GM12878 (cell line): Measurements from ENCODE around the gene PIGBOS1. TPM values are rescaled to one million over a fixed set of nuclear protein-coding genes. Genes with fewer than 3 reads are reported as not detected.

Experiments
- ATF2 ChIP-seq: IDR thresholded peaks from 2 replicates; pipeline ENCODE4 v1.6.1; 2012; ENCODE audit warnings: low read length, inconsistent platforms
- CTCF ChIP-seq, 3 experiments: IDR thresholded peaks in 2 of 3; conservative IDR thresholded peaks in 1 of 3; 2 replicates each; pipeline ENCODE4 v1.5.1; 2011; ENCODE audit warnings: low read depth in 3 of 3, low read length in 3 of 3, mild to moderate bottlenecking in 3 of 3, control low read depth in 2 of 3, moderate library complexity in 2 of 3, inconsistent platforms in 1 of 3, mixed read lengths in 1 of 3; ENCODE audit not compliant: control insufficient read depth in 2 of 3, insufficient read depth in 1 of 3; ENCODE audit errors: extremely low read depth in 1 of 3
- E2F8 ChIP-seq: fragments of 450-650 bp; IDR thresholded peaks from 2 replicates; pipeline ENCODE4 v1.6.1; 2018; ENCODE audit warnings: mild to moderate bottlenecking, low read depth, moderate library complexity; ENCODE audit not compliant: partially characterized antibody
- MEF2A ChIP-seq: IDR thresholded peaks from 2 replicates; pipeline ENCODE4 v1.6.1; 2011; ENCODE audit warnings: low read depth, mild to moderate bottlenecking, low read length, moderate library complexity; ENCODE audit not compliant: insufficient read depth
- PAX5 ChIP-seq: IDR thresholded peaks from 2 replicates; pipeline ENCODE4 v1.6.1; 2011; ENCODE audit warnings: low read depth, low read length, borderline replicate concordance
- SUPT20H ChIP-seq: IDR thresholded peaks from 2 replicates; pipeline ENCODE4 v1.6.1; 2011; ENCODE audit warnings: low read depth, mild to moderate bottlenecking, low read length, moderate library complexity, borderline replicate concordance; ENCODE audit not compliant: control insufficient read depth
- TAF1 ChIP-seq: IDR thresholded peaks from 2 replicates; pipeline ENCODE4 v1.6.1; 2011; ENCODE audit warnings: mild to moderate bottlenecking, low read depth, low read length, borderline replicate concordance
- ZNF207 ChIP-seq: fragments of 450-650 bp; IDR thresholded peaks from 2 replicates; pipeline ENCODE4 v1.6.1; 2014; ENCODE audit warnings: antibody characterized with exemption, mild to moderate bottlenecking, borderline replicate concordance
- polyA plus RNA-seq, 11 experiments: library from polyadenylated mRNA; depleted of rRNA in 4 of 11; unstranded in 6 of 11; stranded (reverse) in 5 of 11; fragments of >200 nt; fragmentation: Nextera tagmentation in 4 of 11; fragmentation: Illumina TruSeq in 1 of 11; extraction: Ambion mirVana in 4 of 11; extraction: Trizol in 1 of 11; gene quantifications; 1 replicate in 1 of 11; 2 replicates in 10 of 11; pipeline versions ENCODE4 v1.2.1 to v1.2.3, GENCODE V29; 2011 to 2016; ENCODE audit warnings: inconsistent platforms in 2 of 11, missing spikeins in 2 of 11, low read depth in 1 of 11
- total RNA-seq, 4 experiments: library from RNA; depleted of rRNA in 3 of 4; stranded (reverse); fragments of >200 nt in 3 of 4; fragmentation: Illumina TruSeq in 1 of 4; extraction: Trizol in 1 of 4; gene quantifications; 2 replicates each; pipeline versions ENCODE4 v1.2.1 to v1.2.3, GENCODE V29; 2013 to 2021
- TF ChIP-seq, protein P1 (sequence below): fragments of 450-650 bp; IDR thresholded peaks from 2 replicates; pipeline ENCODE4 v1.6.1; 2017; ENCODE audit warnings: mild to moderate bottlenecking, low read depth, inconsistent platforms; ENCODE audit not compliant: poor library complexity, severe bottlenecking

Gene PIGBOS1
- total and polyA plus RNA-seq, 10 of the 15 experiments (the other 5 are each of a cell fraction or from before 2014, with no cell fraction given) = 7.1 to 24.7 (median 10.2) TPM

- TF ChIP-seq TAF1 = no peak
- TF ChIP-seq, protein P1, sequence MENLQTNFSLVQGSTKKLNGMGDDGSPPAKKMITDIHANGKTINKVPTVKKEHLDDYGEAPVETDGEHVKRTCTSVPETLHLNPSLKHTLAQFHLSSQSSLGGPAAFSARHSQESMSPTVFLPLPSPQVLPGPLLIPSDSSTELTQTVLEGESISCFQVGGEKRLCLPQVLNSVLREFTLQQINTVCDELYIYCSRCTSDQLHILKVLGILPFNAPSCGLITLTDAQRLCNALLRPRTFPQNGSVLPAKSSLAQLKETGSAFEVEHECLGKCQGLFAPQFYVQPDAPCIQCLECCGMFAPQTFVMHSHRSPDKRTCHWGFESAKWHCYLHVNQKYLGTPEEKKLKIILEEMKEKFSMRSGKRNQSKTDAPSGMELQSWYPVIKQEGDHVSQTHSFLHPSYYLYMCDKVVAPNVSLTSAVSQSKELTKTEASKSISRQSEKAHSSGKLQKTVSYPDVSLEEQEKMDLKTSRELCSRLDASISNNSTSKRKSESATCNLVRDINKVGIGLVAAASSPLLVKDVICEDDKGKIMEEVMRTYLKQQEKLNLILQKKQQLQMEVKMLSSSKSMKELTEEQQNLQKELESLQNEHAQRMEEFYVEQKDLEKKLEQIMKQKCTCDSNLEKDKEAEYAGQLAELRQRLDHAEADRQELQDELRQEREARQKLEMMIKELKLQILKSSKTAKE = no peak
- no peak for TF ChIP-seq PAX5
- no peak for TF ChIP-seq SUPT20H
- TF ChIP-seq MEF2A = no peak
- TF ChIP-seq ZNF207 = no peak
- no peak for TF ChIP-seq ATF2
- TF ChIP-seq CTCF (IDR thresholded peaks at IDR 0.05 in 2 of 3, conservative IDR thresholded peaks at IDR 0.05 in 1 of 3; ENCODE audit: control insufficient read depth in 2 of 3, extremely low read depth in 1 of 3, insufficient read depth in 1 of 3, low read depth in 3 of 3, low read length in 3 of 3) = no peak
- no peak for TF ChIP-seq E2F8
Observed at GRCh38 chr15:55361048-55361447, 42.1 kb upstream of the PIGBOS1 start (continued).
